ENCODE measurements around the gene CARD6. TPM values are rescaled to one million over a fixed set of nuclear protein-coding genes. Genes with fewer than 3 reads are reported as not detected.
A peak's percentile ranks its signal among the peaks of the same experiment; 100 is the strongest.

The CARD6 gene
- total and polyA plus RNA-seq, 9 of the 15 experiments (the other 6 are each of a cell fraction or from before 2014, with no cell fraction given): 3.5 to 8.3 (median 5.9) TPM

DNA sequence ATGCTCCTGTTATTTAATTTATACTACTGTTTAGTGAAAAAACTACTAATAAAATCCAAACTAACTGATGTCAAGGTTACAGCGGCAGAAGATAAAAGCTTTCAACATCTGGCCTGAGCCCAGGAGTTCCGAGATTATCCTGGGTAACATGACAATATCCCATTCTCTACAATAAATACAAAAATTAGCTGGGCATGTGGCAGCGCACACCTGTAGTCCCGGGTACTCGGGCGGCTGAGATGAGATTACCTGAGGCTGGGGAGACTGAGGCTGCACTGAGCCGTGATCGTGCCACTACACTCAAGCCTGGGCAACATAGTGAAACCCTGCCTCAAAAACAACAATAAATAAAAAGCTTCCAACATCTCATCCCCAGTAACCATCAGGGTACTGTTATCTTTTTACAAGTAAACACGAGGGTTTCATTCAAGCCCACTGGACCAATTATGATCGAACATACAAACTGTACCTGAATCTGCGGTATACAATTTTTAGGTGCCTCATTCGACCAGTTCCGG lies 7.4 kb upstream of the CARD6 start (continued):
- TF ChIP-seq CAMTA2 (CRISPR knock-in tag; conservative IDR thresholded peaks at IDR 0.05): no peak
- TF ChIP-seq, protein P1, sequence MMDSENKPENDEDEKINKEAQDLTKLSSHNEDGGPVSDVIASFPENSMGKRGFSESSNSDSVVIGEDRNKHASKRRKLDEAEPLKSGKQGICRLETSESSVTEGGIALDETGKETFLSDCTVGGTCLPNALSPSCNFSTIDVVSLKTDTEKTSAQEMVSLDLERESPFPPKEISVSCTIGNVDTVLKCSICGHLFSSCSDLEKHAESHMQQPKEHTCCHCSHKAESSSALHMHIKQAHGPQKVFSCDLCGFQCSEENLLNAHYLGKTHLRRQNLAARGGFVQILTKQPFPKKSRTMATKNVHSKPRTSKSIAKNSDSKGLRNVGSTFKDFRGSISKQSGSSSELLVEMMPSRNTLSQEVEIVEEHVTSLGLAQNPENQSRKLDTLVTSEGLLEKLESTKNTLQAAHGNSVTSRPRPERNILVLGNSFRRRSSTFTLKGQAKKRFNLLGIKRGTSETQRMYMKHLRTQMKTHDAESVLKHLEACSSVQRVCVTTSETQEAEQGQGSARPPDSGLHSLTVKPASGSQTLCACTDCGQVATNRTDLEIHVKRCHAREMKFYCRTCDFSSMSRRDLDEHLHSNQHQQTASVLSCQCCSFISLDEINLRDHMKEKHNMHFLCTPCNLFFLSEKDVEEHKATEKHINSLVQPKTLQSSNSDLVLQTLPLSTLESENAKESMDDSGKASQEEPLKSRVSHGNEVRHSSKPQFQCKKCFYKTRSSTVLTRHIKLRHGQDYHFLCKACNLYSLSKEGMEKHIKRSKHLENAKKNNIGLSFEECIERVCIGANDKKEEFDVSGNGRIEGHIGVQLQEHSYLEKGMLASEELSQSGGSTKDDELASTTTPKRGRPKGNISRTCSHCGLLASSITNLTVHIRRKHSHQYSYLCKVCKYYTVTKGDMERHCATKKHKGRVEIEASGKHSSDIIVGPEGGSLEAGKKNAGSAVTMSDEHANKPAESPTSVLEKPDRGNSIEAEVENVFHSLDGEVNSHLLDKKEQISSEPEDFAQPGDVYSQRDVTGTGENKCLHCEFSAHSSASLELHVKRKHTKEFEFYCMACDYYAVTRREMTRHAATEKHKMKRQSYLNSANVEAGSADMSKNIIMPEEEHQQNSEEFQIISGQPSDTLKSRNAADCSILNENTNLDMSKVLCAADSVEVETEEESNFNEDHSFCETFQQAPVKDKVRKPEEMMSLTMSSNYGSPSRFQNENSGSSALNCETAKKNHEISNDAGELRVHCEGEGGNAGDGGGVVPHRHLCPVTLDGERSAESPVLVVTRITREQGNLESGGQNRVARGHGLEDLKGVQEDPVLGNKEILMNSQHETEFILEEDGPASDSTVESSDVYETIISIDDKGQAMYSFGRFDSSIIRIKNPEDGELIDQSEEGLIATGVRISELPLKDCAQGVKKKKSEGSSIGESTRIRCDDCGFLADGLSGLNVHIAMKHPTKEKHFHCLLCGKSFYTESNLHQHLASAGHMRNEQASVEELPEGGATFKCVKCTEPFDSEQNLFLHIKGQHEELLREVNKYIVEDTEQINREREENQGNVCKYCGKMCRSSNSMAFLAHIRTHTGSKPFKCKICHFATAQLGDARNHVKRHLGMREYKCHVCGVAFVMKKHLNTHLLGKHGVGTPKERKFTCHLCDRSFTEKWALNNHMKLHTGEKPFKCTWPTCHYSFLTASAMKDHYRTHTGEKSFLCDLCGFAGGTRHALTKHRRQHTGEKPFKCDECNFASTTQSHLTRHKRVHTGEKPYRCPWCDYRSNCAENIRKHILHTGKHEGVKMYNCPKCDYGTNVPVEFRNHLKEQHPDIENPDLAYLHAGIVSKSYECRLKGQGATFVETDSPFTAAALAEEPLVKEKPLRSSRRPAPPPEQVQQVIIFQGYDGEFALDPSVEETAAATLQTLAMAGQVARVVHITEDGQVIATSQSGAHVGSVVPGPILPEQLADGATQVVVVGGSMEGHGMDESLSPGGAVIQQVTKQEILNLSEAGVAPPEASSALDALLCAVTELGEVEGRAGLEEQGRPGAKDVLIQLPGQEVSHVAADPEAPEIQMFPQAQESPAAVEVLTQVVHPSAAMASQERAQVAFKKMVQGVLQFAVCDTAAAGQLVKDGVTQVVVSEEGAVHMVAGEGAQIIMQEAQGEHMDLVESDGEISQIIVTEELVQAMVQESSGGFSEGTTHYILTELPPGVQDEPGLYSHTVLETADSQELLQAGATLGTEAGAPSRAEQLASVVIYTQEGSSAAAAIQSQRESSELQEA (IDR thresholded peaks at IDR 0.05; ENCODE audit: low read depth): no peak
- no peak for TF ChIP-seq HNRNPL (IDR thresholded peaks at IDR 0.05; ENCODE audit: low read depth, low read length)
- TF ChIP-seq GATAD2B (IDR thresholded peaks at IDR 0.05; ENCODE audit: borderline replicate concordance): no peak
- TF ChIP-seq LCOR (CRISPR knock-in tag; IDR thresholded peaks at IDR 0.05): 0 out of 2 replicates have a peak, but pooled peaks have one; percentile 3
- TF ChIP-seq PTRF (tag; IDR thresholded peaks at IDR 0.05): no peak
- TF ChIP-seq, protein P2, sequence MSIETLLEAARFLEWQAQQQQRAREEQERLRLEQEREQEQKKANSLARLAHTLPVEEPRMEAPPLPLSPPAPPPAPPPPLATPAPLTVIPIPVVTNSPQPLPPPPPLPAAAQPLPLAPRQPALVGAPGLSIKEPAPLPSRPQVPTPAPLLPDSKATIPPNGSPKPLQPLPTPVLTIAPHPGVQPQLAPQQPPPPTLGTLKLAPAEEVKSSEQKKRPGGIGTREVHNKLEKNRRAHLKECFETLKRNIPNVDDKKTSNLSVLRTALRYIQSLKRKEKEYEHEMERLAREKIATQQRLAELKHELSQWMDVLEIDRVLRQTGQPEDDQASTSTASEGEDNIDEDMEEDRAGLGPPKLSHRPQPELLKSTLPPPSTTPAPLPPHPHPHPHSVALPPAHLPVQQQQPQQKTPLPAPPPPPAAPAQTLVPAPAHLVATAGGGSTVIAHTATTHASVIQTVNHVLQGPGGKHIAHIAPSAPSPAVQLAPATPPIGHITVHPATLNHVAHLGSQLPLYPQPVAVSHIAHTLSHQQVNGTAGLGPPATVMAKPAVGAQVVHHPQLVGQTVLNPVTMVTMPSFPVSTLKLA (conservative IDR thresholded peaks at IDR 0.05): 0 out of 4 replicates have a peak, but pooled peaks of 1 of the 2 experiments have one; percentile 19
- TF ChIP-seq, protein P3, sequence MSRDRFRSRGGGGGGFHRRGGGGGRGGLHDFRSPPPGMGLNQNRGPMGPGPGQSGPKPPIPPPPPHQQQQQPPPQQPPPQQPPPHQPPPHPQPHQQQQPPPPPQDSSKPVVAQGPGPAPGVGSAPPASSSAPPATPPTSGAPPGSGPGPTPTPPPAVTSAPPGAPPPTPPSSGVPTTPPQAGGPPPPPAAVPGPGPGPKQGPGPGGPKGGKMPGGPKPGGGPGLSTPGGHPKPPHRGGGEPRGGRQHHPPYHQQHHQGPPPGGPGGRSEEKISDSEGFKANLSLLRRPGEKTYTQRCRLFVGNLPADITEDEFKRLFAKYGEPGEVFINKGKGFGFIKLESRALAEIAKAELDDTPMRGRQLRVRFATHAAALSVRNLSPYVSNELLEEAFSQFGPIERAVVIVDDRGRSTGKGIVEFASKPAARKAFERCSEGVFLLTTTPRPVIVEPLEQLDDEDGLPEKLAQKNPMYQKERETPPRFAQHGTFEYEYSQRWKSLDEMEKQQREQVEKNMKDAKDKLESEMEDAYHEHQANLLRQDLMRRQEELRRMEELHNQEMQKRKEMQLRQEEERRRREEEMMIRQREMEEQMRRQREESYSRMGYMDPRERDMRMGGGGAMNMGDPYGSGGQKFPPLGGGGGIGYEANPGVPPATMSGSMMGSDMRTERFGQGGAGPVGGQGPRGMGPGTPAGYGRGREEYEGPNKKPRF (IDR thresholded peaks at IDR 0.05; ENCODE audit: low read depth, low read length): no peak
- TF ChIP-seq, protein P4, sequence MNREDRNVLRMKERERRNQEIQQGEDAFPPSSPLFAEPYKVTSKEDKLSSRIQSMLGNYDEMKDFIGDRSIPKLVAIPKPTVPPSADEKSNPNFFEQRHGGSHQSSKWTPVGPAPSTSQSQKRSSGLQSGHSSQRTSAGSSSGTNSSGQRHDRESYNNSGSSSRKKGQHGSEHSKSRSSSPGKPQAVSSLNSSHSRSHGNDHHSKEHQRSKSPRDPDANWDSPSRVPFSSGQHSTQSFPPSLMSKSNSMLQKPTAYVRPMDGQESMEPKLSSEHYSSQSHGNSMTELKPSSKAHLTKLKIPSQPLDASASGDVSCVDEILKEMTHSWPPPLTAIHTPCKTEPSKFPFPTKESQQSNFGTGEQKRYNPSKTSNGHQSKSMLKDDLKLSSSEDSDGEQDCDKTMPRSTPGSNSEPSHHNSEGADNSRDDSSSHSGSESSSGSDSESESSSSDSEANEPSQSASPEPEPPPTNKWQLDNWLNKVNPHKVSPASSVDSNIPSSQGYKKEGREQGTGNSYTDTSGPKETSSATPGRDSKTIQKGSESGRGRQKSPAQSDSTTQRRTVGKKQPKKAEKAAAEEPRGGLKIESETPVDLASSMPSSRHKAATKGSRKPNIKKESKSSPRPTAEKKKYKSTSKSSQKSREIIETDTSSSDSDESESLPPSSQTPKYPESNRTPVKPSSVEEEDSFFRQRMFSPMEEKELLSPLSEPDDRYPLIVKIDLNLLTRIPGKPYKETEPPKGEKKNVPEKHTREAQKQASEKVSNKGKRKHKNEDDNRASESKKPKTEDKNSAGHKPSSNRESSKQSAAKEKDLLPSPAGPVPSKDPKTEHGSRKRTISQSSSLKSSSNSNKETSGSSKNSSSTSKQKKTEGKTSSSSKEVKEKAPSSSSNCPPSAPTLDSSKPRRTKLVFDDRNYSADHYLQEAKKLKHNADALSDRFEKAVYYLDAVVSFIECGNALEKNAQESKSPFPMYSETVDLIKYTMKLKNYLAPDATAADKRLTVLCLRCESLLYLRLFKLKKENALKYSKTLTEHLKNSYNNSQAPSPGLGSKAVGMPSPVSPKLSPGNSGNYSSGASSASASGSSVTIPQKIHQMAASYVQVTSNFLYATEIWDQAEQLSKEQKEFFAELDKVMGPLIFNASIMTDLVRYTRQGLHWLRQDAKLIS (CRISPR knock-in tag; IDR thresholded peaks at IDR 0.05): peak; percentile 61; the same call in 1 of the 2 replicates
- no peak for TF ChIP-seq TEAD1 (CRISPR knock-in tag; IDR thresholded peaks at IDR 0.05)
- 0 out of 2 replicates have a peak, but pooled peaks have one; percentile 7 for TF ChIP-seq KHSRP (IDR thresholded peaks at IDR 0.05)
- TF ChIP-seq CBFB (CRISPR knock-in tag; IDR thresholded peaks at IDR 0.05): no peak
